Glutamatergic neuron (in vitro differentiated cells): Measurements from ENCODE around the gene GAS2L3. TPM values are rescaled to one million over a fixed set of nuclear protein-coding genes. Genes with fewer than 3 reads are reported as not detected.

ENCODE experiments used
- DNase-seq: peaks from one replicate; pipeline ENCODE4 v3.0.0; 2022
- H3K27ac Mint-ChIP-seq: one replicate; pipeline ENCODE4 v1.8.0; 2020; ENCODE audit warnings: mild to moderate bottlenecking, mixed read lengths, inconsistent platforms; ENCODE audit not compliant: unreplicated experiment
- H3K27me3 Mint-ChIP-seq: one replicate; pipeline ENCODE4 v1.8.0; 2020; ENCODE audit warnings: mild to moderate bottlenecking, moderate library complexity, mixed read lengths, inconsistent platforms; ENCODE audit not compliant: unreplicated experiment
- H3K36me3 Mint-ChIP-seq: one replicate; pipeline ENCODE4 v1.8.0; 2020; ENCODE audit warnings: mild to moderate bottlenecking, mixed read lengths, inconsistent platforms; ENCODE audit not compliant: unreplicated experiment
- H3K4me1 Mint-ChIP-seq: one replicate; pipeline ENCODE4 v1.8.0; 2020; ENCODE audit warnings: mild to moderate bottlenecking, low read depth, mixed read lengths, inconsistent platforms; ENCODE audit not compliant: unreplicated experiment
- H3K4me3 Mint-ChIP-seq: one replicate; pipeline ENCODE4 v1.8.0; 2020; ENCODE audit warnings: mild to moderate bottlenecking, mixed read lengths, inconsistent platforms; ENCODE audit not compliant: unreplicated experiment
- H3K9me3 Mint-ChIP-seq: one replicate; pipeline ENCODE4 v1.8.0; 2020; ENCODE audit warnings: mild to moderate bottlenecking, moderate library complexity, mixed read lengths, inconsistent platforms; ENCODE audit not compliant: unreplicated experiment
- total RNA-seq: library from RNA; stranded (reverse); fragmentation: NEBNext Ultra II Directional; extraction: Animal tissue kit (Norgen Biotek cat#: 25700); gene quantifications from one replicate; pipeline ENCODE4 v1.2.1, GENCODE V29; 2021; ENCODE audit not compliant: unreplicated experiment
- TF ChIP-seq, protein P1 (sequence below): fragments of 200-600 bp; sonication (generic); IDR thresholded peaks from one replicate; pipeline ENCODE4 v1.5.0; 2021; ENCODE audit not compliant: partially characterized antibody, unreplicated experiment

Gene GAS2L3
- total RNA-seq, 1 donor from 2014 or later = 56.2 TPM

DNA sequence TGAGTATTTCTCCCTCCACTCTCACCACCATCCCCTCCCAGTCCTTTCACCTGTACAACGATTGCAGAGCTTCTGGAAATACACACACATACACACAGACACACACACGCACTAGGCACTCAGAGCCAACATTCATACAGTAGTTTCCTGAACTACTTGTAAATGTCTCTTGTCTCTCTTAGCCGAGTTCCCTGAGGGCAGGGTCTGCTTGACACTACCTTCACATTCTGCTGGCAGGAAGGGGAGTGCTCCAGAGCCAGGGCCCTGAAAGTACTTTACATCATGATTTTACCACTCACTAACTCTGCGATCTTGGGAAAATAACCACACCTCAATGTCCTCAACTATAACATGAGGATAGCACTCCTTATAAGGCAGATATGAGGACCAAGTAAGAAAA is 82.7 kb downstream of the GAS2L3 start:
- H3K9me3 Mint-ChIP-seq = no peaks in the 10 kb centered on the region
- peaks cover 16% of the 10 kb centered on the region for H3K4me1 Mint-ChIP-seq
- TF ChIP-seq, protein P1, sequence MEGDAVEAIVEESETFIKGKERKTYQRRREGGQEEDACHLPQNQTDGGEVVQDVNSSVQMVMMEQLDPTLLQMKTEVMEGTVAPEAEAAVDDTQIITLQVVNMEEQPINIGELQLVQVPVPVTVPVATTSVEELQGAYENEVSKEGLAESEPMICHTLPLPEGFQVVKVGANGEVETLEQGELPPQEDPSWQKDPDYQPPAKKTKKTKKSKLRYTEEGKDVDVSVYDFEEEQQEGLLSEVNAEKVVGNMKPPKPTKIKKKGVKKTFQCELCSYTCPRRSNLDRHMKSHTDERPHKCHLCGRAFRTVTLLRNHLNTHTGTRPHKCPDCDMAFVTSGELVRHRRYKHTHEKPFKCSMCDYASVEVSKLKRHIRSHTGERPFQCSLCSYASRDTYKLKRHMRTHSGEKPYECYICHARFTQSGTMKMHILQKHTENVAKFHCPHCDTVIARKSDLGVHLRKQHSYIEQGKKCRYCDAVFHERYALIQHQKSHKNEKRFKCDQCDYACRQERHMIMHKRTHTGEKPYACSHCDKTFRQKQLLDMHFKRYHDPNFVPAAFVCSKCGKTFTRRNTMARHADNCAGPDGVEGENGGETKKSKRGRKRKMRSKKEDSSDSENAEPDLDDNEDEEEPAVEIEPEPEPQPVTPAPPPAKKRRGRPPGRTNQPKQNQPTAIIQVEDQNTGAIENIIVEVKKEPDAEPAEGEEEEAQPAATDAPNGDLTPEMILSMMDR = no peak
- DNase-seq = no peak
- H3K27me3 Mint-ChIP-seq = peaks cover 4% of the 10 kb centered on the region
- no peak overlapping the region for H3K4me3 Mint-ChIP-seq
- no peaks in the 10 kb centered on the region for H3K36me3 Mint-ChIP-seq
- peak overlapping the region; percentile 3 for H3K27ac Mint-ChIP-seq

DNA sequence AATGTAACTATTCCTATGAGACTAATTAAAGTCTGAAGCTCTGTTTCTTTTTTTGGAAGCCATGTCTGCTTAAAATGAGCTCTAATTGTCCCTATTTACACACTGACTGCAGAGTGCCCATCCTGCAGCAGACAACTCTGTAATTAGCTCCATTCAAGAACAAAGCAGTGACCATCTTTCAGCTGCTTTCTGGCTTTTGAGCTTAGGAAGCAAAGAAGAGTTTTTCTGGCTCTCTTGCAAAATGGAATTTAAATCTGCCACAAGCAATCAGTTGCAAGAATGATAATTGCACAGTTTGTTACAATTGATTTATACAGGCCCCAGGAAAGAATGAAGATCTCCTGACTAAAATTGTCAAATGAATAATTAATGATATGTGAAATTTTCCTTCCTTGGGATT is 83.4 kb downstream of the GAS2L3 start:
- TF ChIP-seq, protein P1 = no peak
- DNase-seq = no peak
- H3K9me3 Mint-ChIP-seq = no peaks in the 10 kb centered on the region
- peak overlapping the region; percentile 62 for H3K4me3 Mint-ChIP-seq
- H3K4me1 Mint-ChIP-seq = peaks cover 12% of the 10 kb centered on the region
- peak overlapping the region; percentile 95 for H3K27ac Mint-ChIP-seq
- peaks cover 4% of the 10 kb centered on the region for H3K27me3 Mint-ChIP-seq
- H3K36me3 Mint-ChIP-seq = no peaks in the 10 kb centered on the region

DNA sequence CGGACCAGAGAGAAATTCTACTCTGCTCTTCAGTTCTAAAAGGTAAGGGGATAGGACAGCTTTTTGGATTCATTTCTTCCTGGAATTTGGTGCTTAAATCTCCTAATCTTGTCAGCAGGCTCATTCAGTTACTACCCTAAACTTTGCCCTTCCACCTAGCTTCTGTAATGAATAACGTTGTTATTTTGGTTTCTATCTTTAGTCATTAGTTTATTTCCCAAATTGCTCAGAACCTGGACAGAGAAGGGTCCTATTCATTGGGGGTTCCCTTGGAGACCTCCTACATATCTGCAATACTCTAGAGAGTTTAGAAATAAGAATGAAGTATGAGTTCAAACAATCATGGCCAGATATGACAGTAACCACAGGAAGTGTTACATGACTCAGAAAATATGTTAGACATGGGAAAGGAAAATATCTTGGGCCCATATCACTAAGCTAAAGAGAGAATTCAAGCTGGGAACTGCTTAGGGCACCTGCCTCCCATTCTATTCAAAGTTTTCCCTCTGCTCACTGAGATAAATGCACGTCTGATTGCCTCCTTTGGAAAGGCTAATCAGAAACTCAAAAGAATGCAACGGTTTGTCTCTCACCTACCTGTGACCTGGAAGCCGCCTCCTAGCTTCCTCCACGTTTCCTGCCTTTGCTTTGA is 87.9 kb downstream of the GAS2L3 start:
- Mint-ChIP-seq H3K36me3 (no peaks in the 10 kb centered on the region), H3K27me3 (no peaks in the 10 kb centered on the region), H3K27ac (no peak overlapping the region), H3K9me3 (no peaks in the 10 kb centered on the region), H3K4me3 (no peak overlapping the region), H3K4me1 (peaks cover 8% of the 10 kb centered on the region)
- no peak for DNase-seq
- TF ChIP-seq, protein P1 = no peak

DNA sequence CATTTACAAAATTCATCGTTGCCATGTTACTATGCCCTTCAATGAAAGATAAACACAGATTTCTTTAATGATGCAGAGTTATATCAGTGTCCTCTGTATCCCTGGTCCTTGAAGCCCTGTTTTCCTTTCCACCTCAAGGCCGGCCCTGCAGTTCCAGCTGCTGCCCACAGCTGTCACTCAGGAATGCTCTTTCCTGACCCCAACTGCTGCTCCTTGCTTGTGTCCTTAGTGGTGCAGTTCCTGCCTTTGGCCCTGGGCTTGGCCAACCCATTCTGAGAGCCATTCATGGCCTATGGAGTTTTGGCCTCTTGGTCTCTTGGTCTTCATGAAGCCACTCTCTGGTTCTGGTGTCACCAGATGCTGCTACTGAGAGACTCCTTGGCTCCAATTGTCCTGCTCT is 93.1 kb downstream of the GAS2L3 start:
- no peak overlapping the region for H3K27ac Mint-ChIP-seq
- H3K9me3 Mint-ChIP-seq = no peaks in the 10 kb centered on the region
- H3K4me1 Mint-ChIP-seq = no peaks in the 10 kb centered on the region
- H3K27me3 Mint-ChIP-seq = no peaks in the 10 kb centered on the region
- DNase-seq = no peak
- H3K36me3 Mint-ChIP-seq = no peaks in the 10 kb centered on the region
- no peak overlapping the region for H3K4me3 Mint-ChIP-seq
- TF ChIP-seq, protein P1 = no peak

DNA sequence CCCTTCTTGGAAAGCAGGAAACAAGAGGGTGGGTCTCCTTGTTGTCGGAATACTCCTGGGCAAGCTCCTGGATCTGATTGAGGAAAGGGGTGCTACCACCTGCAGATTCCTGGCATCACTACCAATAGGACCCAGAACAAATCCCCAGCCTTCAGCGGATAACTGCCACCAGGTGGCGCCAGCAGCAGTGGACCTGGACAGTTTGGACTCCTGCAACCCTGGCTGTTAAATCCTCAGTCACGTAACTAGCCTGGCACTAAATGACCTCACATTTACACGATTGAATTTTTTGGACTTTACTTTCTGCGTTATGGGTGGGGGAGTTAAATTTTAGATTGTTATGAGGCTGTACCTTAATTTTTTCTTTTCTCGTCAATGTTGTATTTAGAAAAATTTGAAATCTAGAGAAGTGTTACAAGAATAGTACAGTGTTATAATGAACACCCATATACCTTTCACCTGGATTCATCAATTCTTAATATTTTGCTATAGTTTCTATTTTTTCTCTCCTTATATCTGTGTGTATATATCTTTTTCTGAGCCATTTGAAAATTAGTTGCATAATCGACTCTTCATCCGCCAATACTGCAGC is 95.6 kb downstream of the GAS2L3 start:
- Mint-ChIP-seq H3K27ac (no peak overlapping the region), H3K4me1 (no peaks in the 10 kb centered on the region), H3K9me3 (no peaks in the 10 kb centered on the region)

More for the DNA sequence above, 95.6 kb downstream of the GAS2L3 start:
- no peaks in the 10 kb centered on the region for H3K36me3 Mint-ChIP-seq
- no peak overlapping the region for H3K4me3 Mint-ChIP-seq
- no peaks in the 10 kb centered on the region for H3K27me3 Mint-ChIP-seq
- peak; percentile 92 for DNase-seq
- TF ChIP-seq, protein P1 = peak; percentile 92
